GM19438 (cell line): ENCODE measurements around the gene SLC41A1.
"Not testable (repeated sequence)": the region's sequence is repeated elsewhere in the genome, so short reads cannot be mapped to it uniquely, and the experiment has no call there.

Experiments used
- ATAC-seq: cut with Tn5 transposase; IDR thresholded peaks from one replicate; pipeline ENCODE4 v1.9.1; 2021; ENCODE audit warnings: low read depth; ENCODE audit not compliant: unreplicated experiment

Gene SLC41A1

GRCh38 chr1:205823260-205823659 is 10.3 kb upstream of the SLC41A1 start:
- not testable (repeated sequence) for ATAC-seq

- ATAC-seq: no peak
These were observed 9.4 kb upstream of the SLC41A1 start for GRCh38 chr1:205822397-205822796.

- ATAC-seq: no peak
These were observed 5.0 kb upstream of the SLC41A1 start for GRCh38 chr1:205817988-205818387.

DNA sequence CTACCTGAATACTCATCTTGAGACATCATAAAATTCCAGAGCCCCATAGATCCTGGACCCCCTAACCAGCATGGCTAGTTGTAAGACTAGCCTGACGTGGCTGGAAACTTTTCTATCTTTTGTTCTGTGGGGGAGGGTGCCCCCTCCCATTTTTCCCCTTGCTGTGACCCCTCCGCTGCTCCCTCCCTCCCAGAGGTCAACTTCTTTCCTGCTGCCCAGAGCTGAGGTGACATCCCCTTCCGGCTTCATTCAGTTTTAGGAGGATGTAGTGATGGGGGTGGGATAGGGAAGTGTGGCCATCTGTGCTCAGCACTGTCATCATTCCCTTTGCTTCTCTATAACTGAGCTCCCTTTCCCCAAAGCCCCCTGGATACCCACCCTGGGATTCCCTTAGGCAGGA is 4.4 kb upstream of the SLC41A1 start:
- ATAC-seq: no peak

- no peak for ATAC-seq
These were observed 709 bp upstream of the SLC41A1 start for GRCh38 chr1:205813755-205814058.

DNA sequence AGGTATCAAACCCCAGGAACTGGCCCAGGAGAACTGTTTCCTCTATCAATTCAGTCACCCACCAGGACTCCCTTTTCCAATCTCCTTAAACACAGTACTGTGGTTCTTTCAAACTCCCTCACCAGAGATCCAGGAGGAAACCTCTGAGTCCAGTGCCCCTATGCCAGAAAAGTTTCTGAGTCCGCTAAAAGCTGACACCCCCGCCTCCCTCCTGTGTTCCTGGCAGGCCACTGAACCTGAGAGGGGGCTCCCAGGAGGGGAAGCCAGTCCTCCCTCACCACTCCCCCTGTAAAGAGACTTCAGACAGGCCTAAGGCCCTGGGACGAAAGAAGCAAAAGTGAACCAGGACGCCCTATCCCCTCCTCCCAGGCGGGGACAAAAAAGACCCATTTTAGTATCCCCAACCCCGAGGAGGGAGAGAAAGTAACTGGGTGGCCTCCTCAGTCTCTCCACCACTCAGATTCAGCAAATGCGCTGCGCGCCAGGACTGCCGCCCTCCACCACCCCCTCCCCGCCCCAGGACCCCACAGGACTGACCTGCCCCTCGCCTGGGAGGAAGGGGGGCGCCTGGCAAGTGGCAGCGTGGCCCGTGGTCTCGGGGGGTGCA is 624 bp downstream of the SLC41A1 start:
- ATAC-seq: peak; percentile 13

GRCh38 chr1:205811660-205812059 is 1.3 kb downstream of the SLC41A1 start:
- no peak for ATAC-seq

- no peak for ATAC-seq
These were observed 2.4 kb downstream of the SLC41A1 start for GRCh38 chr1:205810448-205811157.

DNA sequence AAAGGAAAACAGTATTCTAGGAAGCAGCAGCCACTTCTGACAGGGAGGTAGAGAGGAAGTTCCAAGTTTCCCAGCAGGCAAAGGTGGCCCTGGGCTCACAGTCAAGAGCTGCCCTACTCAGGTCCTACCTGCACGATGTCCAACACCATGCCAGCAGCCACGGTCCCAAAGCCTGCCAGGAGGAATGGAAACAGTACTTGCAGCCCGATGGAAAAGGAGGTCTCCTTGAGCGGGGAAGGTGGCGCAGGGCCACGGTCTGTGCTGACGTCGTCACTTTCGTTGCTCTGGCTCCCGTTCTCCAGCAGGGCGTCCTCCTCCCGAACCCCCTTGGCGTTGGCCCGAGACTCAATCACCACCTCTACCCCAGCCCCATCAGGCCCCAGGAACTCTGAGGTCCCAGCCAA is 3.1 kb downstream of the SLC41A1 start:
- no peak for ATAC-seq

DNA sequence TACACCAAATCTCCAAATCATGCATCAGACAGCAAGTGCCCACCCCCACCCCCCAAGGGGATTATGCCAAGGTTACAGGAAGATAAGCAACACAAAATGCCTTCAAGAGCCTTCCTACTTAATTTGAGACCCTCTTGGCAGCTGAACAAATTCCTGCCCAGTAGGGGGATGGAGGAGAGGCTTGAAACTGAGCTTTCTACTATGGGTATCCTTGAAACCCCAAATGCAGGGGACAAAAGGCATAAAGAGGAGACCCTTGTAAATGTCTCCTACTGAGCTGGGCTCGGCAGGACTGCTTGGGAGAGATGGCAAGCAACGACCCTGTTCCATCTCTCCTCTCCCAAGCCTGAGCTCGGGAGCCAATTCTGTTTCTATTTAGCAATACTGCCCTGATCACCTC is 3.5 kb downstream of the SLC41A1 start:
- ATAC-seq: no peak

DNA sequence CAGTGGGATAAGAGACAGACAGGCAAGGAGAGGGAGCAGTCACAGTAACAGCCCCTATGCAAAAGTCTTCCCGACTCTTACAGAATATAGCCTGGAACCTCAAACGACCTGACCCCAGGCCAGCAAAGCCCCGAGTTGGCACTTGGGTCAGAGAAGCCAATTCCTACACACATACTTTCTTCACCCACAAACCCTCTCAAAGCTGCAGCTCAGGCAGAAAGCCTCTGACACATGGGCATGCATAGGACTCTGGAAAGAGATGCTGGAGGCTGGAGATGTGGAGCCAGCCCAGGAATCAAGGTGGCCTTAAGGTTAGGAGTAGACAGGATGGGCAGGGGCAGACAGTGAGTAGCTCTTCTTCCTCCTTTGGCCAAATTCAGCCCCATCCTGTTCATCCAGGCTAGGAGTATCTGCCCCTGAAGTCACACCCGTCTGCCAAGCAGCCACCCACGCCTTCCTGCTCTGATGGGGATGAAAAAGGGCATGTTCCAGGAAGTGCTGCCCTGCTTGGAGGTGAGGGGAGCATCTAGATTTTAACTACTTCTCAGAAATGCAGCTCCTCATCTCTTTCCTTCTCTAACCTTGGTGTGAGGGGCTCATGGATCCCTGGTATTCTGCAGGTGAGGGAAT is 7.8 kb downstream of the SLC41A1 start:
- ATAC-seq: no peak

DNA sequence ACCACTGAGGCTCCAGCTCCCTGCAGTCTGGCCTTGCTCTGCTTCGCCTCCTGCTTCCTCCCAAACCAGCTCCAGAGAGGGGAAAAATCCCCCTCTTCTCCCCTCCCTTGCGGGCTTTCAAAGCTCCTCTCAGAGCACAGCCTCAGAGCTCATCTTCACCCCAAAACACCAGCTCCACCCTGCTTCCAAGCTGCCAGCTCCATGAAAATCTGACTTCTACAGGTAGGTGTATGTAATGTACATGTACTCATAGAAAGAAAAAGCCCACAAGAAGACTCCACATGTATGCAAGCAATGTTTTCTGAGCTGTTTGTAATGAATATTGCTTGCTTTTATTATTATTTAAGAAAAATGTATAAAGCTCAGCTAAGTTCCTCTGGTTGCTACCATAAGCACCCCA is 8.4 kb downstream of the SLC41A1 start:
- no peak for ATAC-seq

DNA sequence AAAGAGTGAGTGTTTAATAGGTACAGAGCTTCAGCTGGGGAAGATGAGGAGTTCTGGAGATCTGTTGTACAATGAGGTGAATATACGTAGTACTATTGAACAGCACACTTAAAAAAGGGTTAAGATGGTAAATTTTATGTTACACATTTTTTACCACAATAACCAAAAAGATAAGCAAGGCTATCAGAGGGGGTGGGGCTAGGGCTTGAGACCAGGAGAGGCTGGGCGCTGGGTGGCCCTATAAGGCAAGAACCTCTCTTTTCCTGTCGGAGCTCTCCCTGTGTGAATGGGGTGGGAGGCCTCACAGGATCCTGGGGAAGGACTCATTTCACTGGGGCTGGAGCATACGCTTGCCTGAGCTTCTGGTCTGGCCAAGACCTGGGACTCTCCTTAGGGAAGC is 9.0 kb downstream of the SLC41A1 start:
- ATAC-seq: no peak

GRCh38 chr1:205802060-205802459 is 10.9 kb downstream of the SLC41A1 start:
- no peak for ATAC-seq

GRCh38 chr1:205800981-205801703 is 11.9 kb downstream of the SLC41A1 start:
- no peak for ATAC-seq

DNA sequence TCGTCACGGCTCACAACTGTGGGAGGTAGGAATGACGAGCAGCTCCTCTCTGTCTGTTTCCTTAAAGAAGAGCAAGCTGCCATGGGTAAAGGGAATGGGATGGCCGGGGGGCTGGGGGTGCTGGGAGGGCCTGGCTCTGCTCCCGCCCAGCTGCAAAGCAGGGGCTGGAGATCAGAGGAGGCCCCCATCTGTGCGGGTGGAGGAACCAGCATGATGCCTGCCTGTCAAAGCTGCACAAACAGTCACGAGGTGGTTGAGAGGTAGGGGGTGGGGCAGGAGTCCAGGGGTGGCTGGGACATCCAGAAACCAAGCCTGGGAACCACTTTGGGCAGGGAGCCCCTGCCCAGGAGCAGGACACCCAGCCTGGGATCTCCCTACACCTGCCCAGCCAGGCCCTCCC is 12.6 kb downstream of the SLC41A1 start:
- ATAC-seq: no peak

- ATAC-seq: no peak
These were observed 14.4 kb downstream of the SLC41A1 start for GRCh38 chr1:205798577-205798976.

DNA sequence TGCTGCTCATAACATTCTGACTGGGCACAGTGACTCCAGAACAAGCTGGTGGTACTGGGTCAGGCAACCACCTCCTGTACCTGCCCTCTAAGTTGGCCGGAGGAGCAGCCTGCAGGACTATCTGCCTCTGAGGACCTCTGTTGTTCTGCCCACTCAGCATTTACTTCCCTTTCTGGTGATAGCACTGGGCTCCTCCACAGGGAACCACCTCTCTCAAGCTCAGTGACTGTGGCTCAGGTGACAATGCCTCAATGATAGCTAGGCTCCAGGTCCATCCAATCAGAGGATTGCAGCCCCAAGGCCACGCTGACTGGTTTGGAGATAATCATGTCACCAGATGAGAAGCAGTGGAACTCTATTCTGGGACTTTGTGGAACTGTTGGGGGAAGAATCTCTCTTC is 15.8 kb downstream of the SLC41A1 start:
- ATAC-seq: no peak

GRCh38 chr1:205794011-205794730 is 18.8 kb downstream of the SLC41A1 start:
- ATAC-seq: no peak

DNA sequence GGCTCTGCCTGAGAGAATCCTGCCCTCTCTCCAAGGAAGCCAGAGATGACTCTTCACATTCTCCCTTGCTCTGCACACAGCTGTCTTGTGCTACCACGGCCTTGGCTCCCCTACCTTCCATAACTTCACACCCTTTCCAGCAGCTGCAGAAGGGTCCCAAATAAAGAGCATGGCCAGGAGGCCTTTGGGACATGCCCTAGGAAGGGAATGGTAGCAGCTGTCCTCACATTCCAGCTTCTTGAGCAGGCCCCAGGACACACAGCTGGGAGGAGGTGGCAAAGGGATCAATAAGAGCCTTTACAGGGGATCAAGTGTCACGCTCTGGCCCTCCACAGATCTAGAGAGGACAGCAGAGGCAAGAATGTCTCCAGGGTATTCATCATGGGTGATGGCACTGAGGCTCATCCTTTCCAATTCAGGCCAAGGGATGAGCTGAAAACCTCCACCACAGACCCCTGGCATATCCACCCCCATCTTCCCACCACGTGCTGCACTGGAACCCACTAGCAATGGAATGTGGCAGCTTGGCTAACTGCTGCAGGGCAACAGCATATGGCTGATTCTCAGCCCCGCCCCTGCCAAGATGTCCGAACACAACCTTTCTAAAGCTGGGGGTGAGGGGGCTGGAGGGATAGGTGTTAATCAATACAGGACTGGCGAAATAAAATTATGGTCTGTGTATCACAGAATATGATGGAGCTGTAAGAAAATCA is 19.9 kb downstream of the SLC41A1 start:
- no peak for ATAC-seq
